MM.1S (cell line): ENCODE data around the gene SYTL3.
"Not testable (repeated sequence)": the region's sequence is repeated elsewhere in the genome, so short reads cannot be mapped to it uniquely, and the experiment has no call there.

Source experiments
- EZH2phosphoT487 ChIP-seq: fragments of 300-600 bp; sonication (generic); IDR thresholded peaks from 2 replicates; pipeline ENCODE4 v1.6.1; 2018; ENCODE audit warnings: antibody characterized with exemption, low read length
- TF ChIP-seq, protein P1 (sequence below): fragments of 300-600 bp; sonication (generic); IDR thresholded peaks from 2 replicates; pipeline ENCODE4 v1.5.1; 2016; ENCODE audit warnings: antibody characterized with exemption, low read length, mixed read lengths

DNA sequence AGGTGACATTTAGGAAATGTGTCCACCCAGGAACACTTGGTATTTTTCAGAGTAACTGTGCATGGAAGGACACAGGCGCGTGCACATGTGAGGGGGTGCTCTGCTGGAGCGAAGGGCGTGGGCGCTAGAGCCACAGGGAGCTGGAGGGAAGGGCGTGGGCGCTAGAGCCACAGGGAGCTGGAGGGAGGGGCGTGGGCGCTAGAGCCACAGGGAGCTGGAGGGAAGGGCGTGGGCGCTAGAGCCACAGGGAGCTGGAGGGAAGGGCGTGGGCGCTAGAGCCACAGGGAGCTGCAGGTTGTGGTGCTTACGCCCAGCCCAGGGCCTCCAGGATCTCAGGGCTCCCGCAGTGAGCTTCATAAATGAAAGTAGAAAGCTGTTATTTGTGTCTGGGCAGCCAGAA lies 43.8 kb upstream of the SYTL3 start:
- not testable (repeated sequence) for TF ChIP-seq EZH2phosphoT487
- TF ChIP-seq, protein P1, sequence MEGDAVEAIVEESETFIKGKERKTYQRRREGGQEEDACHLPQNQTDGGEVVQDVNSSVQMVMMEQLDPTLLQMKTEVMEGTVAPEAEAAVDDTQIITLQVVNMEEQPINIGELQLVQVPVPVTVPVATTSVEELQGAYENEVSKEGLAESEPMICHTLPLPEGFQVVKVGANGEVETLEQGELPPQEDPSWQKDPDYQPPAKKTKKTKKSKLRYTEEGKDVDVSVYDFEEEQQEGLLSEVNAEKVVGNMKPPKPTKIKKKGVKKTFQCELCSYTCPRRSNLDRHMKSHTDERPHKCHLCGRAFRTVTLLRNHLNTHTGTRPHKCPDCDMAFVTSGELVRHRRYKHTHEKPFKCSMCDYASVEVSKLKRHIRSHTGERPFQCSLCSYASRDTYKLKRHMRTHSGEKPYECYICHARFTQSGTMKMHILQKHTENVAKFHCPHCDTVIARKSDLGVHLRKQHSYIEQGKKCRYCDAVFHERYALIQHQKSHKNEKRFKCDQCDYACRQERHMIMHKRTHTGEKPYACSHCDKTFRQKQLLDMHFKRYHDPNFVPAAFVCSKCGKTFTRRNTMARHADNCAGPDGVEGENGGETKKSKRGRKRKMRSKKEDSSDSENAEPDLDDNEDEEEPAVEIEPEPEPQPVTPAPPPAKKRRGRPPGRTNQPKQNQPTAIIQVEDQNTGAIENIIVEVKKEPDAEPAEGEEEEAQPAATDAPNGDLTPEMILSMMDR = not testable (repeated sequence)
